A549 (cell line): ENCODE data around the gene ZSCAN10. TPM values are rescaled to one million over a fixed set of nuclear protein-coding genes. Genes with fewer than 3 reads are reported as not detected.

ENCODE experiments used
- ATAC-seq, 2 experiments: fragments of 200-7000 bp in 1 of 2; fragments of >200 bp in 1 of 2; cut with Nextera tagmentation in 1 of 2; cut with Tn5 transposase in 1 of 2; 3 replicates each; pipeline versions ENCODE4 v1.8.0 to v1.9.1; 2018 to 2020; ENCODE audit warnings: mild to moderate bottlenecking in 1 of 2, moderate library complexity in 1 of 2
- CTCF ChIA-PET: fragments of 300-600 bp; sonication (Branson Sonifier 250); formaldehyde crosslinking; extraction: SDS; loops from one replicate; lab custom pipeline; 2021; ENCODE audit warnings: antibody characterized with exemption, inconsistent platforms; lab: Yijun Ruan, JAX
- POLR2A ChIA-PET: fragments of 350-600 bp; formaldehyde crosslinking; extraction: SDS; loops from one replicate; lab custom pipeline; 2021; ENCODE audit warnings: antibody characterized with exemption, inconsistent platforms; lab: Yijun Ruan, JAX
- DNase-seq, 2 experiments: peaks; one replicate each; pipeline versions ENCODE4 v3.0.0 to v3.0.0-alpha.2; 2011 to 2016; ENCODE audit warnings: low read depth in 1 of 2, low spot score in 1 of 2
- FAIRE-seq: peaks from 2 replicates; lab custom pipeline; 2011; peaks lifted over from hg19 to GRCh38; lab: Jason Lieb, UNC
- H3K27ac ChIP-seq, 2 experiments: fragments of >200 bp; sonication (Bioruptor Twin); formaldehyde crosslinking; 3 replicates each; pipeline ENCODE4 v1.5.1; 2016 to 2017
- H3K4me1 ChIP-seq: fragments of >200 bp; sonication (Bioruptor Twin); formaldehyde crosslinking; 3 replicates; pipeline ENCODE4 v1.6.1; 2016
- H3K4me2 ChIP-seq: fragments of >200 bp; sonication (Bioruptor Twin); formaldehyde crosslinking; 3 replicates; pipeline ENCODE4 v1.6.1; 2016
- H3K4me3 ChIP-seq: fragments of >200 bp; sonication (Bioruptor Twin); formaldehyde crosslinking; 3 replicates; pipeline ENCODE4 v1.5.1; 2016
- H3K9me3 ChIP-seq: fragments of >200 bp; sonication (Bioruptor Twin); formaldehyde crosslinking; 3 replicates; pipeline ENCODE4 v1.6.1; 2016
- BCL3 ChIP-seq: fragments of >200 bp; sonication (Bioruptor Twin); formaldehyde crosslinking; IDR thresholded peaks from 3 replicates; pipeline ENCODE4 v1.6.1; 2016
- BHLHE40 ChIP-seq: IDR thresholded peaks from 2 replicates; pipeline ENCODE4 v1.6.1; 2012; ENCODE audit warnings: low read depth, low read length, inconsistent platforms
- CBX2 ChIP-seq: fragments of 200-600 bp; sonication (generic); IDR thresholded peaks from 2 replicates; pipeline ENCODE4 v1.6.1; 2016; ENCODE audit warnings: low read depth, mild to moderate bottlenecking, borderline replicate concordance
- CBX8 ChIP-seq: fragments of 200-600 bp; sonication (generic); IDR thresholded peaks from 2 replicates; pipeline ENCODE4 v1.6.1; 2016
- CHD2 ChIP-seq: fragments of 150-350 bp; IDR thresholded peaks from 2 replicates; pipeline ENCODE4 v1.6.1; 2014; ENCODE audit warnings: low read length; ENCODE audit not compliant: partially characterized antibody
- E2F6 ChIP-seq: IDR thresholded peaks from 2 replicates; pipeline ENCODE4 v1.6.1; 2012; ENCODE audit warnings: low read depth, borderline replicate concordance
- EHF ChIP-seq: fragments of 250-450 bp; sonication (Bioruptor Pico); IDR thresholded peaks from 2 replicates; pipeline ENCODE4 v1.5.0; 2020; ENCODE audit warnings: mild to moderate bottlenecking
- EHMT2 ChIP-seq: fragments of 200-600 bp; sonication (generic); IDR thresholded peaks from 2 replicates; pipeline ENCODE4 v1.6.1; 2016; ENCODE audit warnings: antibody characterized with exemption, low read depth, mild to moderate bottlenecking, moderate library complexity
- EP300 ChIP-seq, 2 experiments: fragments of >200 bp; sonication (Bioruptor Twin); formaldehyde crosslinking; IDR thresholded peaks; 2 replicates in 1 of 2; 3 replicates in 1 of 2; pipeline ENCODE4 v1.6.1; 2016 to 2017
- ESRRA ChIP-seq: fragments of 150-350 bp; IDR thresholded peaks from 2 replicates; pipeline ENCODE4 v1.6.1; 2014; ENCODE audit warnings: mild to moderate bottlenecking, low read length, borderline replicate concordance
- FOSL2 ChIP-seq, 2 experiments: fragments of 450-650 bp in 1 of 2; fragments of >200 bp in 1 of 2; sonication (Bioruptor Twin) in 1 of 2; formaldehyde crosslinking; IDR thresholded peaks; 2 replicates each; pipeline versions ENCODE4 v1.5.0 to v1.6.1; 2016 to 2020; ENCODE audit warnings: mild to moderate bottlenecking in 1 of 2, moderate library complexity in 1 of 2
- FOXS1 ChIP-seq: fragments of 250-450 bp; sonication (Bioruptor Pico); IDR thresholded peaks from 2 replicates; pipeline ENCODE4 v1.5.0; 2020; ENCODE audit warnings: mild to moderate bottlenecking, moderate library complexity
- GATA3 ChIP-seq: IDR thresholded peaks from 2 replicates; pipeline ENCODE4 v1.6.1; 2012; ENCODE audit warnings: borderline replicate concordance
- HDAC2 ChIP-seq: fragments of 200-600 bp; sonication (generic); IDR thresholded peaks from 2 replicates; pipeline ENCODE4 v1.6.1; 2016
- HES2 ChIP-seq: fragments of >200 bp; sonication (Bioruptor Twin); formaldehyde crosslinking; IDR thresholded peaks from 2 replicates; pipeline ENCODE4 v1.6.1; 2016
- HEYL ChIP-seq: fragments of 250-450 bp; sonication (Bioruptor Pico); IDR thresholded peaks from 2 replicates; pipeline ENCODE4 v1.8.0; 2021; ENCODE audit warnings: mild to moderate bottlenecking, moderate library complexity
- HOXB13 ChIP-seq: fragments of 250-450 bp; sonication (Bioruptor Pico); IDR thresholded peaks from 2 replicates; pipeline ENCODE4 v1.5.0; 2020; ENCODE audit warnings: low read depth, mild to moderate bottlenecking, moderate library complexity
- HOXB5 ChIP-seq: fragments of 250-450 bp; sonication (Bioruptor Pico); IDR thresholded peaks from 2 replicates; pipeline ENCODE4 v1.5.0; 2020; ENCODE audit warnings: mild to moderate bottlenecking, moderate library complexity
- JUNB ChIP-seq: fragments of >200 bp; sonication (Bioruptor Twin); formaldehyde crosslinking; IDR thresholded peaks from 2 replicates; pipeline ENCODE4 v1.6.1; 2016
- MAZ ChIP-seq: fragments of 150-350 bp; IDR thresholded peaks from 2 replicates; pipeline ENCODE4 v1.6.1; 2014; ENCODE audit warnings: antibody characterized with exemption, low read depth, low read length, borderline replicate concordance
- NFE2L2 ChIP-seq: fragments of 150-350 bp; conservative IDR thresholded peaks from 2 replicates; pipeline ENCODE4 v1.6.1; 2014; ENCODE audit warnings: low read length
- POLR2AphosphoS2 ChIP-seq: conservative IDR thresholded peaks from 2 replicates; pipeline ENCODE4 v1.6.1; 2012; ENCODE audit warnings: low read length, improper control_type of control experiment, inconsistent platforms
- RAD21 ChIP-seq, 2 experiments: fragments of >200 bp in 1 of 2; sonication (Bioruptor Twin) in 1 of 2; formaldehyde crosslinking in 1 of 2; IDR thresholded peaks in 1 of 2; conservative IDR thresholded peaks in 1 of 2; 2 replicates in 1 of 2; 3 replicates in 1 of 2; pipeline ENCODE4 v1.6.1; 2012 to 2018; ENCODE audit warnings: inconsistent platforms in 1 of 2
- RARB ChIP-seq: fragments of 250-450 bp; sonication (Bioruptor Pico); IDR thresholded peaks from 2 replicates; pipeline ENCODE4 v1.8.0; 2021; ENCODE audit warnings: mild to moderate bottlenecking, moderate library complexity
- RFX5 ChIP-seq: fragments of 450-650 bp; IDR thresholded peaks from 2 replicates; pipeline ENCODE4 v1.7.1; 2014; ENCODE audit warnings: antibody characterized with exemption, mild to moderate bottlenecking, moderate library complexity
- SMC3 ChIP-seq: fragments of >200 bp; sonication (Bioruptor Twin); formaldehyde crosslinking; IDR thresholded peaks from 3 replicates; pipeline ENCODE4 v1.6.1; 2018; ENCODE audit warnings: inconsistent platforms
- USF2 ChIP-seq: fragments of 450-650 bp; IDR thresholded peaks from 2 replicates; pipeline ENCODE4 v1.6.1; 2014; ENCODE audit warnings: antibody characterized with exemption
- ZC3H11A ChIP-seq: fragments of 450-650 bp; IDR thresholded peaks from 2 replicates; pipeline ENCODE4 v1.6.1; 2014; ENCODE audit warnings: antibody characterized with exemption, mild to moderate bottlenecking
- ZNF302 ChIP-seq: fragments of 250-450 bp; sonication (Bioruptor Pico); IDR thresholded peaks from 2 replicates; pipeline ENCODE4 v1.9.0; 2021; ENCODE audit warnings: inconsistent platforms, mild to moderate bottlenecking, moderate library complexity
- ZSCAN20 ChIP-seq: fragments of 250-450 bp; sonication (Bioruptor Pico); IDR thresholded peaks from 2 replicates; pipeline ENCODE4 v1.8.0; 2022; ENCODE audit warnings: mild to moderate bottlenecking, moderate library complexity
- WGBS: methylation state at CpG from one replicate; pipeline ENCODE4 v1.1.6; 2017; ENCODE audit errors: missing lambda C conversion rate; 5-methylcytosine and 5-hydroxymethylcytosine counted together
- polyA plus RNA-seq, 4 experiments: library from polyadenylated mRNA; depleted of rRNA in 3 of 4; stranded (reverse); fragments of >200 nt; fragmentation: RNase III in 1 of 4; extraction: RNeasy Plus Mini Kit Qiagen cat#74134 plus additional on column Dnase treatment in 1 of 4; gene quantifications; 2 replicates in 3 of 4; 3 replicates in 1 of 4; pipeline ENCODE4 v1.2.3, GENCODE V29; 2011 to 2017

ZSCAN10 gene
- polyA plus RNA-seq, 2 of the 4 experiments (the other 2 are of a cell fraction) = 0.08 TPM; not detected in 1

- FAIRE-seq (no peak), ATAC-seq (peak; percentile 62 to 67)
- Histone ChIP-seq H3K4me1 (peaks cover 10% of the 10 kb centered on the region), H3K4me3 (peak overlapping the region; percentile 76)
- ChIA-PET CTCF (interaction anchor here (0.6 to 12.4 kb wide), 31 partner anchors 9 to 763 kb away, joined by 3 to 186 read pairs (median 6); partner anchors contain the start of genes MMP25, ZNF205, ZNF213 and ZSCAN10), POLR2A (interaction anchor here (0.6 to 2.3 kb wide), 8 partner anchors 8 to 76 kb away, joined by 3 to 15 read pairs (median 4); partner anchors contain the start of genes TNFRSF12A and ZNF213)
- TF ChIP-seq HOXB5 (CRISPR knock-in tag) = no peak
- no peak for TF ChIP-seq JUNB
- TF ChIP-seq EP300 (IDR thresholded peaks at IDR 0.05) = no peak
- no peak for TF ChIP-seq CBX2
- no peak for TF ChIP-seq RARB (CRISPR knock-in tag)
- no peak for TF ChIP-seq MAZ
- no peak for TF ChIP-seq USF2
- TF ChIP-seq SMC3 = no peak
- no peak for TF ChIP-seq NFE2L2
- no peak for TF ChIP-seq BCL3
- no peak for TF ChIP-seq ZC3H11A
- no peak for TF ChIP-seq FOSL2 (IDR thresholded peaks at IDR 0.05)
- no peak for TF ChIP-seq FOSL2 (CRISPR knock-in tag; IDR thresholded peaks at IDR 0.05)
- TF ChIP-seq HEYL (CRISPR knock-in tag) = no peak
- no peak for TF ChIP-seq POLR2AphosphoS2
- no peak for TF ChIP-seq GATA3
- TF ChIP-seq RAD21 (conservative IDR thresholded peaks at IDR 0.05 in 1 of 2, IDR thresholded peaks at IDR 0.05 in 1 of 2) = no peak
- no peak for TF ChIP-seq FOXS1 (CRISPR knock-in tag)
- no peak for TF ChIP-seq HOXB13 (CRISPR knock-in tag)
- no peak for TF ChIP-seq ZNF302 (CRISPR knock-in tag)
- TF ChIP-seq, all 56 proteins: peak for 0
- no peaks in the 10 kb centered on the region for H3K9me3 ChIP-seq
- peak overlapping the region; percentile 92 for H3K4me2 ChIP-seq
- peak overlapping the region; percentile 94 to 99 for H3K27ac ChIP-seq
- WGBS = 63% methylated on average over 16 of the region's 77 CpGs
- DNase-seq = peak in 1 of 2 experiments; percentile 64
These were observed 40.7 kb downstream of the ZSCAN10 start for GRCh38 chr16:3058139-3059030.

- no peak for ATAC-seq
- Histone ChIP-seq H3K4me3 (no peak overlapping the region), H3K9me3 (no peaks in the 10 kb centered on the region), H3K4me1 (peaks cover 10% of the 10 kb centered on the region), H3K27ac (no peak overlapping the region; a peak in 1 of 6 replicates), H3K4me2 (peak overlapping the region; percentile 92)
- no peak for DNase-seq
- CTCF ChIA-PET = interaction anchor here (0.6 to 12.4 kb wide), 21 partner anchors 8 to 762 kb away, joined by 3 to 186 read pairs (median 15); partner anchors contain the start of genes MMP25, ZNF205, ZNF213 and ZSCAN10
- POLR2A ChIA-PET = interaction anchor here (1.6 kb wide), 1 partner anchor 21 kb away, joined by 3 read pairs; no protein-coding TSS in a partner anchor
- WGBS = 94% methylated on average over 22 of the region's 22 CpGs
- no peak for FAIRE-seq
- no peak for TF ChIP-seq EHF (CRISPR knock-in tag)
- TF ChIP-seq ESRRA = no peak
- no peak for TF ChIP-seq E2F6
- no peak for TF ChIP-seq SMC3
- TF ChIP-seq CBX8 = no peak
- TF ChIP-seq HDAC2 = no peak
- TF ChIP-seq HES2 = no peak
- no peak for TF ChIP-seq CHD2
- no peak for TF ChIP-seq ZSCAN20 (CRISPR knock-in tag)
- no peak for TF ChIP-seq RFX5
- no peak for TF ChIP-seq EHMT2
- no peak for TF ChIP-seq BHLHE40
- no peak for TF ChIP-seq FOXS1 (CRISPR knock-in tag)
- no peak for TF ChIP-seq USF2
- TF ChIP-seq MAZ = no peak
These were observed 41.6 kb downstream of the ZSCAN10 start for GRCh38 chr16:3057181-3058138.
